Left hindlimb (tissue), 1 donor: ENCODE results near the gene ATP1A1.

Experiments
- DNase-seq: peaks from one replicate; pipeline ENCODE4 v3.0.0-alpha.2; 2018

The ATP1A1 gene

DNA sequence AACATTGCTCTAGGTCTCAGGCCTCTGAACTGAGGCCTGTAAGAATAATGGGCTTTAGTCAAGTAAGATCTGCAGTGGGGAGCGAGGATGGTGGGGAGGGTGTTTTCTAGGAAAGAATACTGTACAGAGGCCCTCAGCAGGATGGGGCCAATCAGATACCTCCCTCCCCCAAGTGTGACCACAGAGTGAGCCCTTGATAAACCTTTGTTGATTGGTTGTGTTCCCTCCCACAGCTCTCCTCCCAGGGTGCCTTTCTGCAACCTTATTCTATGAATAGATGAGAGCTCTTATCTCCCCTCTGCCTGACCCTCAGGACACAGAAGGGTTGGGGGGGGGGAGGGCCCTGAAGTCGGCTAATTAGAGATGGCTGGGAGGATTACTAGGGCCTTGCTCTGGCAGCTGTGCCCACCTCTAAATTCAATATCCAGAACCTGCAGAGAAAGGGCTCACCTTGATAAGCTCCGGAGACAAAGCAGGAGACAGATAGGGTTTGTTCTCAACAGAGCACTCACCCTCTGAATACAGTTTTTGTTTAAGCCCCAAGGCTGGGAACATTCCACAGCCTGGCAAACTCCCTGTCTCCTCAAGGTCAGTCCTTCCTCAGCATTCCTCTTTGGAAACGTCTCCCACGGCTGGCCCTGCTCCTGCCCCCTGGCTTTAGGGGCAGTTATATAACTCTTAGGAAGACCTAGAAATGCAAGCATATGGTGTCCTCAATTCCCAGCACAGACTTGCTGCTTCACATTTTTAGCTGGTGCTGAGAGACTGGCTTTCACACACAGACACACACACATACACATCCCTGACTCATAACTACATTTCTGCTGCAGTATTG is 42.9 kb downstream of the ATP1A1 start:
- no peak for DNase-seq

DNA sequence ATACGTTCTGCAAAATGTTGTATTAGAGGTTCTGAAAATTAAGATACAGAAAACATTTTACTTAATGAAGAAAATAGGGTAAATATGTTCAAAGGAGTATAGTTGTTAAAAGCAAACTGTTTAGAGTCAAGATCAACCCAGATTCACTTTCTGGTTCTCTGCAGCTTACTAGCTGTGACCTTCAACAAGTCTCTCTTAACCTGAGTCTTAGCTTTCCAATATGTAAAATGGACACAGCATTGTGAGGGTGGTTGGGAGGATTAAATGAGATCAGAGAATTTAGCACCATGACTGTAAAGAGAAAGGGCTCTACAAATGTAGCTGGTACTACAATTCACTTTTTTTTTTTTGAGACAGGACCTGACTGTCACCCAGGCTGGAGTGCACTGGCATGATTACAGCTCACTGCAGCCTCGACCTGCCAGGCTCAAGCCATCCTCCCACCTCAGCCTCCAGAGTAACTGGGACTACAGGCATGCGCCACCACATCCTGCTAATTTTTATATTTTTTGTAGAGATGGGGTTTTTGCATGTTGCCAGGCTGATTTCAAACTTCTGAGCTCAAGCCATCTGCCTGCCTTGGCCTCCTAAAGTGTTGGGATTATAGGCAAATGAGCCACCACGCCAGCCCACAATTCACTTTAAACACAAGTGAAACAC is 43.9 kb downstream of the ATP1A1 start:
- no peak for DNase-seq

DNA sequence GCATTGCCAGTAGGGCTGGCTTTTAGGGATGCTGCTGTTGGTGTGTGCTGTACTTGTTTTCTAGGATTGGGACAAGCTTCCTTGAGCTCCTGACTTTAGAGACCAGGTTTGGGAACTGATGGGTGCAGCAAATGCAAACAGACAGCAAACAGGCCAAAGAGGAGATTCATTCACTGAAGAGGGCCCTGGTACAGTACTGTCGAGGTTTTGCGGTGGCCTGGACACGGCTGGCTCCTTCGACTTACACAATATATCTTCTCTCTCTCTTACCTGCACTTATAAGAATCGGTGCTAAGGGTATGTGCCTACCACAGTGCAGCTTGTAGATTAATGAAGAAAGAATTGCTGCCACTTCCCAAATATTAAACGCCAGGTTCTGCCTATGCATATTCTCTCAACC is 44.6 kb downstream of the ATP1A1 start:
- no peak for DNase-seq

DNA sequence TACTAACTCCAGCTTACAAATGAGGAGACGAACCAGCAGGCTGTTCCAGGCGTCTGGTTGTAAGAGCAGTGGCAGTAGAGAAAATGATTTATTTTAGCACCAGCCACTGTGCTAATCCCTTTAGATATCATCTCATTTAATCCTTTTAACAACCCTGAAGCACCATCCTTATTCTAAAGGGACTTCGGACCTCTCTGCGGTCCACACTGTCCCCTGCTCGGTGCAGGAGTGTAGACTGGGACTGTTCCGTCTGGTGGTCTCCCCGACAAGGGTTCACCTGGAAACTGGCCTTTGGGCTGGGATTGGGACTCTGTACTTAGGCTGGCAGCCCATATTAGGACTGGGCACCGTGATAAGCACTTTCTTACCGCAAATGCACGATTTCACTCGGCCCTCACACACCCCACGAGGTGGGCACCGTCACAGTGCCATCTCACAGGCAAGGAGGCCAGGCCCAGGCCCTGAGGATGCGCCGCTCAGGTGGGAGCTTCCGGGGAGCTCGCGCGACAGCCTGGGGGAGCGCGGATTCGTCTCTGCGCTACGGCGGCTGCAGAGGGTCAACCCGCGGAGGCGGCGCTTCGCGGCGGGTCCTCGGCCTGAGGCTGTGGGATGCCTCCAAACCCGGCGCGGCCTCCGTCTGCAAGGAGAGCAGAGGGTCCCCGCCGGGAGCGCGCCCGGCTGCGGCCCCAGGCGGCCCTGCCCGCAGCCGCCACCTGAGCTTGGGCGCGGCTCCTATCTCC is 45.2 kb downstream of the ATP1A1 start:
- DNase-seq, result peak; percentile 88

DNA sequence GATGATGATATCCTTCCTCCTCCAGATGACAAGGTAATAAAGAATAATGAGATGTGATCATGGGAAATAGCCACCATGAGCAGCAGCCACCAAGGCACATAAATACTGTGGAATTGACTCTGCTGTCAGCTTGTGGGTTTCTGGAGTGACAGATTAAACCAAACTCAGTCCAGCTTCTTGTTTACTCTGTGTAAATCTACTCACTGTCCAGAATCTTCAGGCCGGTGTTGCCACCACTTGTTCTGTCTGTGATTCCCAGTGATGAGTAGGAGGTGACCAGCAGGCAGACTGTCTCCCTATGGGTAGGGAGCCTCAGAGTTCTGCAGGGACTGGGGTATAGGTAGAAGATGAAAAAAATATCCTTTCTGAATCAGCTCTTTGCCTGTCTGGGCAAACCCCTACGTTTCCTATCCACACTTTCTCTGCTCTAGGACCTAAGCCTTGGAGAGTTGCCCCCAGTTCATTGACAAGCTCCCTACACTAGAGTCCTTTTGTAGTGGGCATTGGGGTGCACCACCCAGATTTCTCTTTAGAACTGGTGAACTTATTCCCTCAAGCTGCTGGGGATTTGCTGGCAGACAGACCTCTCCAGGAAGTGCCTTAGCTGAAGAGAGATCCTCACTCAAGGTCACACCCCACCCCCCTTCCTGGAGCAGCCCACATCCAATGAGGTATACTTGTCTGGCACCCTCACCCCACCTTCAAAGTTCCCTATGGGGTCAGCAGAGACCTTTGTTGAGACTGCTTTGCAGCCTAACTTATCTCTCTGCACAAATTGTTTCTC is 47.6 kb downstream of the ATP1A1 start:
- no peak for DNase-seq

DNA sequence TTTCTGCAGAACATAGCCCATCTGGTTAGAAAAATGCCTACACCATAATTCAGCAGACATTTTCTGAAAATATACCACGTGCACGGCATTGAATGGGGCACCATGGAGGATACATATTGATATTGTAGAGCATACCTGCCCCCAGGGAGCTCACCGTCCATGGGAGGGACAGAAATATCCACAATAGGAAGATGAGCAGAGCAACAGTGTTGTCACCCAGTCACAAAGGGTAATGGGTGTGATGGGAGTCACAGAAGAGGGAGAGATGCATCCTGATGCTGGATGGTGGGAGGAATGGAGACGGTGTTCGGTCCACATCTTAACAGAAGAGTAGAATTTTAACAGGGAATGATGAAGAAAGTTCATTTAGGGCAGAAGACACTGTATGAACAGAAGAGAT is 51.4 kb downstream of the ATP1A1 start:
- no peak for DNase-seq

DNA sequence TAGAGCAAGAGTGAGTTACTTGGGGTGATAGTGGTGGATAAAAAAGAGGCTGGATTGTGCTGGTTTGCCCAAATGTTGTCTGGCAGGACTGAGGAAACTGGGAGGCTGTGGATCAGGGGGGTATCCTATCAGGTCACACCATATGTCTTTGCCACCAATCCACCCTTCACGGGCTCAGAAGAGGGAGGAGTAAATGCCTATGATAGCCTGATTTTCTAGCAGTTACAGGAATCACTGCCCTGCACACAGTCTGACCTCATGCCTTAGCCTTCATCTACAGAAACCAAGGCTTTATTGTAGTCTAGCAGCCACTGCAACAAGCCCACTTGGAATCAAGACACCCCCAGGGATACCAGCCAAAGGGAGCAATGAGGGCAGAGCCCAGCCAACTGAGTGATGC is 51.8 kb downstream of the ATP1A1 start:
- DNase-seq, result no peak

DNA sequence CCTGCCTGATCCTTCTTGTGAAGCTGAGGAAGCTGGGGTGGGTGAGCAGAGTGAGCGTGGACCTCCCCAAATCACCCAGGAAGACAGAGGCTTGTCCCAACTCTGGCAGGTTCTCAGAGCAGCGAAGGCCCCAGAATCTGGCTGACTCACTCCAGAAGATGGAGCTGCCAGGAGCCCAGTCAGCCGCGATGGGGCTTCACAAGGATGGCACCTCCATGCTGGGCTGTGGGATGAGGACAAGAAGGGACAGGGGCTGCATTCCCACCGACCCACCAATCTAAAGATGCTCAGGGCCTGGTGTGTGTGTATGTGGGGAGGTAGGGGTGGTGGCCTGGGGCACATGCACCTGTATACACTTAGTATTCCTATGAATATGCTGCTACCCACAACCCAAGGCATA is 52.9 kb downstream of the ATP1A1 start:
- no peak for DNase-seq

DNA sequence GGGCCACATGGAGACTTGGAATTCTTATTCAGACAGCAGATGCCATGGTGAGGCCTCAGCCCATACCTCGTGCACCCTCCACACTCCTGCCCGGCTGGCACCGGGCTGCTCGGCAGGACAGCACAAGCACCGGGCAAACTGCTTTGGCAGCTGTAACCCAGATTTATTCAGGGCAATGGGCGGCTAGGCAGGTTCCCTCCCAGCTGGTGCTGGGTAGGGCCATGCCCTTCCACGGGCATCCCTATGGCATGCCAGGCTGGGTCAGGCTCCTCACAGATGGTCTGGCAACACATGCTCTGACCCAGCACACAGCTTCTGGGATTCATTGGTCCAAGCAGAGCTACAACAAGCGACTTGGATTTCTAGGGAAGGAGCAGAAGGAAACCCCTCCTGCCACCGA is 53.4 kb downstream of the ATP1A1 start:
- DNase-seq, result no peak

DNA sequence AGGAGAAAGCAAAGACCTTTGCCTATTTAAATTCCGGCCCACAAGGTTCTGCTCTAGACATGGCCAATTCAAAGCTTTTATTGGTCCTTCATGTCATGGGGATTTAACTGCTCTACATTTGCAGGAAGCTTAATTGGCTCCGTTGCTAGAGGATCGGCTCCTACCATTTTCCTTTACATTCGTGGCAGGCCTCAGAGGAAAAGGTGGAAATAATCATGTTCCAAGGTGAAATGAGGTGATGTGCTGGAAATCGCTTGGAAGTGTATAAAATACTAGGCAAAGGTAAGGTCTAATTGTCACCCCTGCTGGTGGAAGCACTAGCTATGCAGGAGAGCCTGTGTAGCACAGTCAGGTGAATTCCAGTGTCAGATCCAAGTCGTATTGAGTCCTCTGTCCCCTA is 55.5 kb downstream of the ATP1A1 start:
- DNase-seq, result no peak

DNA sequence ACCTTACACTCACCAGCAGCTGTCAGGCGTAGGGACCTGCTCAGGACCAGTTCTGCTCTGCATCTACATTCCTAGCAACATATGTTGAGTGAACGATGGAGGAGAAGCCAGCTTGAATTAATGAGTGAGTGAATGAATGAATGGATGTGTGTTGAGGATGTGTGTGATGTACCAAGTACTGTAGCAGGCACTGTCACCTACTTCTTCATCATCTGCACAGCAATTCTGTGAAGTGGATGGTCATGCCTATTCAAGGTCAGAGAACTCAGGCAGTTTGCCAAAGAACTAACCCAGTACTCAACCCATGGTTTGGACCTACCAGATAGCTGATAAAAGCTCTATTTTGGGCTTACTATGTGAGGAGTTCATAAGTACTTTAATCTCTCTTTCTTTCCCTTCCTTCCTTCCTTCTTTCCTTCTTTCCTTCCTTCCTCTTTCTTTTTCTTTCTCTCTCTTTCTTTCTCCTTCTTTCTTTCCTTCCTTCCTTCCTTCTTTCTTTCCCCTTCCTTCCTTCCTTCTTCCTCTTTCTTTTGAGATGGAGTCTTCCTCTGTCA is 56.9 kb downstream of the ATP1A1 start:
- no peak for DNase-seq

DNA sequence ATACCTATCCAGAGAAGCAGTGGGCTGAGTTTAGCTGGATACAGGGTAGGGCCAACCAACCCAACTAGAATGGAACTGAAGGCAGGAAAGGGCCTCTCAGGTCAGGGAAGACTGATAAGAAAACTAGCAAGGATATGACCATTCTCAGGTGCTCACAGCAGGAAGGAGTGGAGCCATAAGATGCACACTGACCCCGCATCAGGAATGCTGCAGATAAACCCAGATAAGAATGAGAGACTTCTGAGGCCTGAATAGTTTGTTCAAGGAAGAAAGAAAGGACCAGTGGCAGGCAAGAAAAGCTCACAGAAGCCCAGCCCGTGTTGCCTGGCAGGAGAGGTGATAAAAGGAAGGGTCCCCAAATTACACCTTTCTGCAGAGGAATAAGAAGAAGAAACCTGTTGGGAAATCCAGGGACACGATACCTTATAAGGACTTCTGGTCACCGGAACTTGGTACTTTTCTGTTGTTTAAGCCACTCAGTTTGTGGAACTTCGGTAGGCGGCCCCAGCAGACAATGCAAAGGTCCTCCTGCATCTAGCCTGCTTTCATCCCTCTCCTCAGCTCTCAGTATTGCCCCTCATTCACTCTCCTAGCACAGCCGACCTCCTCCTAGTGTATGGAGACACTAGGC is 58.9 kb downstream of the ATP1A1 start:
- DNase-seq, result no peak

DNA sequence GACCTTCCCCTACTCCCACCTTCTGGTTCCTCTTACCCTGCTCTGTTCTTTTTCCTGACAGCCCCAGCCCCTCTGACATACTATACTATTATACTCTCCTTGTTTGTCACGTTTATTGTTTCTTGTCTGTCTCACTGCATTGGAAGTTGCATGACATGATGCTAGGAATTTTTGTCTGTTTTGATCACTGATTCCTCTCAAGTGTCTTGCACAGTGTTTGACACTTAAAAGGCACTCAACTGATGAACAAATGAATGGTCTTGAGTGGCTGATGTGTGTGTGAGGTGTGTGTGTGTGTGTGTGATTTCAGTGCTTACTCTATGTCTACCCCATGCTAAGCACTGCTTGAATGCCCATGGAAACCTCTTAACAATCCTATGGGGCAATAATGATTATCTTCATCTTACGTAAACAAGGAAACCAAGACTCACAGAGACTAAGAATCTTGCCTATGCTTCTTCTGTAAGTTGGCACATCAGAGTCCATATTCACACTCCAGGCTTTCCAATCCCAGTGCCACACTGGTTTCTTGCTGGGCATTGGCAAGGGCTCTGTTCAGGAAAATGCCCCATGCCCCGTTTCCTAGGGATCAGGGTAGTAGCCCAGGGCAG is 59.7 kb downstream of the ATP1A1 start:
- no peak for DNase-seq

DNA sequence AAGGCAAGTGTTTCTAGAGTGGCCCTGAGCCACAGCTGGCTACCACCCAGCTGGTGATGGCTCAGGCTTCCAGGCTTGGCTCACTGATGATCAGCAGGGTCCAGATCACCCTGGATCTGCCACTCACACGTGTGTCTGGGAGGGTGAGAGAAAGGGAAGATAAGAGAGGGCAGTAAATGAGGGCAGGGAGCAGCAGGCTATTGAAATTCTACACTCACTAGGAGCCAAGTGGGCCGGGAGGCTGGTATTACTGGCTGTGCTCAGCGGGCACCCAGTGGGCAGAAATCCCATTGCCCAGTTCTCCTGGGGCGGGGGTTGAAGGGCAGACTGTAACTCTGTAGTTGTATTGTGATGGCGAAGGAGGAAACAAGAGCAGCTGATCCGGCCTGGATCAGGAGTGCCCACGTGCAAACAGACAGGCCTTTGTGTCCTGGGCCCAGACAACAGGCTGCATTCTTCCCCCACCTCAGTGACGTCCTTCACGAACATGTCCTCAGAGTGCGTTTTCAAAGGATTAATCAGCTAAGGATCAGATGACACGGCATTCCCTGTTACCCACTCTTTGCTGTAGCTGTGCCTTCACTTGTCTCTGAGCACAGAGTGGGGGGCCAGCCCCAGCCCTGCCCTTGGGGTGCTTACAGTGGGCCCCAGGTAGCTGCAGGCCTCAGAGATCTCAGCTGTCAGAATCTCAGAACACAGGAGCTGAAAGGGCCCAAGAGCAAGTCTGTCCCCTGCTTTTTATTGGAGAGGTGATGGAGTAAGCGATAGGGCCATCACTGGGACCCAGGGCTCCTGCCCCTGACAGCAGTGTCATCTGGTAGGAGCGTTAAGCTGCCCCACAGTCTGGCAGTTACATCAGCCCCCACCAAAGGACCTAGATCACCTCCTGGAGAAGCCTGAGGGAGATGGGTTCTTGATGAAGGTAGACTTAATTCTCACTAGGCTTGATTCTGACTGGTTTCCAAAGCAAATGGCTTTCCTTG is 60.5 kb downstream of the ATP1A1 start:
- no peak for DNase-seq

DNA sequence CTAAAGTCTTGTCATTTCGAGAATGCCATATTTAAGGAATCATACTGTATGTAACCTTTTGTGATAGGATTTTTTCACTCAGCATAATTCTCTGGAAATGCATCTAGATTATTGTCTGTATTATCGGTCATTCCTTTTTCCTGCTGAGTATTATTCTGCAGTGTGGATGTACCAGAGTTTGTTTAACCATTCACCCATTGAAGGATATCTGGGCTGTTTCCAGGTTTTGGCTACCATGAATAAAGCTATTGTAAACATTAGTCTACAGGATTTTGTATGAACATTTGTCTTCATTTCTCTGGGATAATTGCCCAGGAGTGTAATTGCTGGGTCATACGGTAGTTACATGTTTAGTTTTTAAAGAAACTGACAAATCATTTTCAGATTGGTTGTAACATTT is 61.8 kb downstream of the ATP1A1 start:
- no peak for DNase-seq

DNA sequence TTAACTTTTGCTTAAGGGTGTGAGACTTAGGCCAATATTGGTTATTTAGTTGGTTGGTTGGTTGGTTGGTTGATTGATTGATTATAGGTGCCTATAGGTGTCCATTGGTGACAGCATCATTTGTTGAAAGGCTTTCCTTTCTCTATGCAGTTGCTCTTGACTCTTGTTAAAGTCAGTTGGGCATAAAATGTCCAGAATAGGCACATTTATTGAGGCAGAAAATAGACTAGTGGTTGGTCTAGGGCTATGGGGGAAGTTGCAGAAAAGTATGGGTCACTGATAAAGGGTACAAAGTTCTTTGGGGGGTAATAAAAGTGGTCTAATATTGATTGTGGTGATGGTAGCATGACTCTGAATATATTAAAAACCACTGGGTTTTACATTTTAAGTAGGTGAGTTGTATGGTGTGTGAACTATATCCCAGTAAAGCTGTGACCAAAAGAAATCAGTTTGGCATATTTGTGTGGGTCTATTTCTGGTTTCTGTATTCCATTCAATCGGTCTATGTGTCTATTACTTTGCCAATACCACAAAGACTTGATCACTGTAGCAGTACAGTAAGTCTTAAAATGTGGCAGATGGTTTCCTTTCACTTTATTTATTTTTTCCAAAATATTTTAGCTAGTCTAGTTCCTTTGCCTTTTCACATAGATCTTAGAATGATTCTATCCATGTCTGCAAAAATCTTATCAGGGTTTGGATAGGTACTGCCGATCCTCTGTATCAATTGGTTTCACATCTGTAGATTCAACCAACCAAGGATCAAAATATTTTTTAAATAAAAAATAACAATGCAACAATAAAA is 63.0 kb downstream of the ATP1A1 start:
- no peak for DNase-seq

DNA sequence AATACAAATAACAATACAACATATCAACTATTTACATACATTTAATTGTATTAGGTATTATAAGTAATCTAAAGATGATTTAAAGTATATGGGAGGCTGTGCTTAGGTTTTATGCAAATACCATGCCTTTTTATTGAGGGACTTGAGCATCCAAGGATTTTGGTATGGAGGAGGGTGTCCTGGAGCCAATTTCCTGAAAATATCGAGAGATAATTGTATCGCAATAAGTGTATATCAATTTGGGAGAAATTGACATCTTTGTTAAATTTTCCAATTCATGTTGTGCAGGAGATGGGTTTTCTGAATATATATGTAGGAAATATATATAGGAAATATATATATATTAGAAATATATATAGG is 63.5 kb downstream of the ATP1A1 start:
- DNase-seq, result no peak

DNA sequence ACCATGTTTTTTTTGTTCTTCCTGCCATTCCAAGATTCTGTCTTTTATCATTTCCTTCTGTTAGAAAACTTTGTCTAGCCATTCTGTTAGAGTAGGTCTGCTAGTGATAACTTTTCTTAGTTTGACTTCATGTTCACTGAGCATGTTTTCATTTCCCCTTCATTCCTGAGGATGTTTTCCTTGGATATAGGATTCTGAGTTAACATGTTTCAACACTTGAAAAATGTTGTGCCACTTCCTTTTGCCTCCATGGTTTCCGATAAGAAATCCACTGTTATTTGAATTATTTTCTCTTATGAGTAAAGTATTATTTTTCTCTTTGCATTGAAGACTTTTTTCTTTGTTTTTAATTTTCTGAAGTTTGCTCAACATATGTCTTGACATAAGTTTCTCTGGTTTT is 66.7 kb downstream of the ATP1A1 start:
- DNase-seq, result no peak

DNA sequence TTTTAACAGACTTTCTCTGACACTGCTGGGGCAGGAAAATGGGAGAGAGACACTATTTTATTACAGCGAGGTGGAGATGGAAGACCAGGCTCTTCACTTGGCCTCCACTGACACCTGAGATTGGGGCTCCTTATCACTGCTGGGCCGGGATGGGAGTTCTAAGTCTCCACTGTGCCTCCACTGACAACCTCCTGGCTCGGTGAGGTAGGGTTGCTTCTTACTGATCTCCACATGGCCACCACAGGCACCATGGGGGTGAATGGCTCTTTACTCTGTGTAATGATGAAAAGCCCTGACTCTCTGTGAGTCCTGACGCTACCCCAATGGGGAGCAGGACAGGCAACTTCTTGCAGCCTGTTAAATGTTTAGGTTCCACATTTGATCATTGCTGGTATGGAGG is 67.7 kb downstream of the ATP1A1 start:
- DNase-seq, result no peak

DNA sequence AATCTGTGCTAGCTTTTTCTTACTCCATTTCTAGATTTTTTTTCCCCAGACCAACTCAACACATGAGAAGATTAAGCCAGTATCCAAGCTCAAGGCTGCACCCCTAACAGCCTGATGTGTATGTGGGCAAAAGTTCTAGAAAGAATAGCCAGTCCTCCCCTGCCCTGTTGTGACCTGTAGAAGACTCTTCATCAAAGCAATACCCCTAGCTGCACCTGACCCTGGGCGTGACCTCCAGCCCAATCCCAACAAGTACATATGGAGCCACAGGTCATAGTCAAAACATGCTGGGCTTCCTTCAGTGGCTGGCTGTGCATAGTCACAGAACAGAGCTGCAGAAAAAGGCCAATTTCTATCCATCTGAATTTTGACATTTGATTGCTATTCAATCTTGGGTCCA is 72.5 kb downstream of the ATP1A1 start:
- DNase-seq, result no peak
